ENCODE data around the gene CLEC17A. TPM values are rescaled to one million over a fixed set of nuclear protein-coding genes. Genes with fewer than 3 reads are reported as not detected.

CLEC17A gene
- total and polyA plus RNA-seq, 8 donors: 0.18 TPM; not detected in 6

DNA sequence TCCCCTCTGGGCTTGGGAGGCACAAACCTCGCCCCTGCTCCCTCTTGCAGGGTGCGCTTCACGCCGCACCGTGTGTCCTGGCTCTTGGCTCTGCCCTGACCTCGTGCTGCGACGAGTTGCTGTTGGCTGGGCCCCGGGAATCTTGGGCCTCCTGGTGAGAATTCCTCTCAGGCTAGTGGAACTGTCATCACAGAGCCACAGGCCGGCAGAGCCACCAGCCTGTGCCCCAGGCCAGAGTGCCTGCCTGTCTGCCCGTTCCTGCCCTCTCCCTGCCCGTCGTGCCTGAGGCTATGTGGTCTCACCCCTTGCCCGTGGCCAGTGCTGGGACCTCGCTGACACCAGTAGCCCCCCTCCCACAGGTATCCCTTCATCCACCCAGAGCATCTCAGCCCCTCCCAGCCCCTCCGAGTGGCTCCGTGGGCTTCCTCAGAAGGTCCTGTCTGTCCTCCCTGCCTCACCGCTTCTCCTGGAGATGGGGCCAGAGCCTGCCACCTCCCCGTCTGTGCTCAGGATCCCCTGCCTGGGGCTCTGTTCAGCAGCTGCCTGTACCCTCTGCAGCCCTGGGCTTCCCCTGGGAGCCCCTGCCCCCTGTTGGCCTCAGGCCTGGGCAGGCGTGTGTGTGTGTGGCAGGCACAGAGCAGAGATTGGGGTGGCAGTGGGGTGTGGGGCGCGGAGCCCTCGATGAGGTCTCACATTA lies 24.4 kb upstream of the CLEC17A start:
- Histone ChIP-seq H3K27me3 (no peaks in the 10 kb centered on the region), H3K27ac (no peak overlapping the region), H3K4me1 (peaks cover 22 to 55% (median 46%) of the 10 kb centered on the region in 4 donors), H3K36me3 (peaks cover 0 to 17% (median 5%) of the 10 kb centered on the region in 4 donors), H3K9me3 (no peaks in the 10 kb centered on the region), H3K4me3 (no peak overlapping the region)
- TF ChIP-seq POLR2A (IDR thresholded peaks at IDR 0.05) (no peak), EP300 (IDR thresholded peaks at IDR 0.05) (no peak), POLR2AphosphoS5 (IDR thresholded peaks at IDR 0.05) (no peak)
- TF ChIP-seq, protein P1, sequence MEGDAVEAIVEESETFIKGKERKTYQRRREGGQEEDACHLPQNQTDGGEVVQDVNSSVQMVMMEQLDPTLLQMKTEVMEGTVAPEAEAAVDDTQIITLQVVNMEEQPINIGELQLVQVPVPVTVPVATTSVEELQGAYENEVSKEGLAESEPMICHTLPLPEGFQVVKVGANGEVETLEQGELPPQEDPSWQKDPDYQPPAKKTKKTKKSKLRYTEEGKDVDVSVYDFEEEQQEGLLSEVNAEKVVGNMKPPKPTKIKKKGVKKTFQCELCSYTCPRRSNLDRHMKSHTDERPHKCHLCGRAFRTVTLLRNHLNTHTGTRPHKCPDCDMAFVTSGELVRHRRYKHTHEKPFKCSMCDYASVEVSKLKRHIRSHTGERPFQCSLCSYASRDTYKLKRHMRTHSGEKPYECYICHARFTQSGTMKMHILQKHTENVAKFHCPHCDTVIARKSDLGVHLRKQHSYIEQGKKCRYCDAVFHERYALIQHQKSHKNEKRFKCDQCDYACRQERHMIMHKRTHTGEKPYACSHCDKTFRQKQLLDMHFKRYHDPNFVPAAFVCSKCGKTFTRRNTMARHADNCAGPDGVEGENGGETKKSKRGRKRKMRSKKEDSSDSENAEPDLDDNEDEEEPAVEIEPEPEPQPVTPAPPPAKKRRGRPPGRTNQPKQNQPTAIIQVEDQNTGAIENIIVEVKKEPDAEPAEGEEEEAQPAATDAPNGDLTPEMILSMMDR (IDR thresholded peaks at IDR 0.05): no peak
- DNase-seq: no peak
- intact Hi-C loops (cut with DNase I; ENCODE audit: low total_unique reads): no loop called here
- 82 to 86% (median 84%) methylated on average over 21 to 23 of the region's 23 CpGs for WGBS, 5 donors

DNA sequence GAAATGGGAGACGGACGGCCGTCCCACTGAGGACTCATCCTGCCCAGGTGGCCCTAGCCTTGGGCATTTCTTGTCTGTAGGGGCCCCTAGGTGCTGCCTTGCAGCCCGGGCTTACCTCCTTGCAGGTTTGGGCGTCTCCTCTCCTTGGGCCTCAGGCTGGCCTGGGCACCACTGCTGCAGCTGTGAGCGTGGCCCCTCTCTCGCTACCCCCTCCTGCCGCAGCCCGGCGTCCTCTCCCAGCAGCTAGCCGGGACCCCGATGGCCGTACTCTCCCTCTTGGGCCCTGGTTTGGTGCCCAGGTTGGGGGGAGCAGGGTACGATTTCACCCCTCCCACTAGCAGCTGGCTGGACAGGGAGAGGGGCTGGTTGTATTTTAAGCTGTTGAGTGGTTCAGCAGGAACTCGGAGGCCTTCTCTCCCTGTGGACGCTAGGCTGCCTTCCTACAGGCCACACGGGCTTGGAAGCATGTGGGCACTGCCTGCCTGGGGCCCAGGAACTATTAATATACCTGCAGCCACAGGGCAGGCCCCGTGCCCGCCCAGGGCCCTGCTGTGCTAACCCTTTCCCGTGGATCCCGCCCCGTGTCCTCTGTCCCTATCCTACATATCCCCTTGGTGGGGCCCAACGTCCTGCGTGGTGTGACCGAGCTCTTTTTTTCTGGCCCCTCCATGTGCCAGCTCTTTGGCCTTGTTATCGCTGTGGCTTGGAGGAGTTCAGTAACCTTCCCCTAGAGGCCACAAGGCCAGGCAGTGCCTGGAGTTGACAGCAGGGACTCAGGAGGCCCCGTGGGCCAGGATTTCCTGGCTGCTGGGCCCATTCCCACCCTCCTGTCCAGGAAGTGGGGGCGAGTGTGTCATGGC lies 22.7 kb upstream of the CLEC17A start:
- intact Hi-C loops (cut with DNase I; ENCODE audit: low total_unique reads): loop anchor here (10.0 kb wide), 1 partner anchor 135 kb away; the partner anchor contains the start of gene ZNF333
- Histone ChIP-seq H3K27ac (peak overlapping the region in 2 of 5 donors; percentile 49 to 61), H3K27me3 (no peaks in the 10 kb centered on the region), H3K4me1 (peaks cover 22 to 50% (median 40%) of the 10 kb centered on the region in 4 donors), H3K4me3 (no peak overlapping the region), H3K9me3 (no peaks in the 10 kb centered on the region), H3K36me3 (peaks cover 3 to 32% (median 17%) of the 10 kb centered on the region in 4 donors)
- no peak for DNase-seq
- 77 to 83% (median 79%) methylated on average over 26 to 28 of the region's 28 CpGs for WGBS, 5 donors
- TF ChIP-seq POLR2AphosphoS5 (IDR thresholded peaks at IDR 0.05) (no peak), EP300 (IDR thresholded peaks at IDR 0.05) (no peak), POLR2A (IDR thresholded peaks at IDR 0.05) (no peak)
- TF ChIP-seq, protein P1 (IDR thresholded peaks at IDR 0.05): no peak

DNA sequence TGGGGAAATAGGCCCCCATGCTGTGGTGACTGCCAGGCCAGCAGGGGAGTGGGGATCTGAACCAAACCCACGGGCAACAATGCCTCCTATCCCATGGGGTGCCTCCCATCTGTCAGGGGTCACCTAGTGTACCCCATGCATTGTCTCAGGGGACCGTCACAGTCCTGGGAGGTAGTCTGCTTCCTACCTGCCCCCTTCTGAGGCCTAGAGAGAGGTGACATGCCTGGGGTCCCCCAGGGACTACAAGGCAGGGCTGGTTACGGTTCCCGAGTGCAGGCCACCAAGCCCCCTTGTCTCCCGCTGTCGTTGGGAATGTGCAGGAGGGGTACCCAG lies 22.1 kb upstream of the CLEC17A start:
- H3K27me3 ChIP-seq: no peaks in the 10 kb centered on the region
- intact Hi-C loops (cut with DNase I; ENCODE audit: low total_unique reads): loop anchor here (10.0 kb wide), 1 partner anchor 134 kb away; the partner anchor contains the start of gene ZNF333
- peak overlapping the region in 3 of 5 donors; percentile 33 to 61 (median 49) for H3K27ac ChIP-seq
- DNase-seq: no peak
- H3K36me3 ChIP-seq: peaks cover 8 to 38% (median 23%) of the 10 kb centered on the region in 4 donors
- 83 to 92% (median 88%) methylated on average over 6 of the region's 6 CpGs; no CpG with 5 or more reads in 1 of the 5 donors for WGBS, 5 donors
- no peaks in the 10 kb centered on the region for H3K9me3 ChIP-seq
- H3K4me3 ChIP-seq: no peak overlapping the region
- H3K4me1 ChIP-seq: peaks cover 22 to 46% (median 40%) of the 10 kb centered on the region in 4 donors
- TF ChIP-seq POLR2A (IDR thresholded peaks at IDR 0.05): no peak
- TF ChIP-seq POLR2AphosphoS5 (IDR thresholded peaks at IDR 0.05): no peak
- TF ChIP-seq EP300 (IDR thresholded peaks at IDR 0.05): no peak
- TF ChIP-seq, protein P1 (IDR thresholded peaks at IDR 0.05): no peak

DNA sequence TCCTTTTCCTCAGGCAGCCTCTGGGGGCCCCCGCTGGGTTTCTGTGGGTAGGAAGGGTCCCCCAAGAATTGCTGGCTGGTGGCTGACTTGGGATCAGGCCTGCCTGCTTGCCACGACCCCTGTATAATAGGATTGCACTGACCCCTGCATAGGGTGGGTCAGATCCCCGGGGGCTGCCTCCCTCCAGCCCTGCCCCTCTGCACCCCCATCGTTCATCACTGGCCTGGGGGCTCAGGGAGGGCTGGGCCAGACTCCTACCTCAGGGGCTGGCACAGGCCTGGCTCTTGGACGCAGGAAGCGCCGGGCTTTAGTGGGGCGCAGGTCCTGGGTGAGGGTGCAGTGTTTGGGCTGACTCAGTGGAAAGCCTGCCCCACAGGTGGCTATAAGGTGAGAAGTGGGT lies 21.6 kb upstream of the CLEC17A start:
- Histone ChIP-seq H3K9me3 (no peaks in the 10 kb centered on the region), H3K4me1 (peaks cover 19 to 41% (median 38%) of the 10 kb centered on the region in 4 donors), H3K27me3 (no peaks in the 10 kb centered on the region), H3K4me3 (no peak overlapping the region), H3K27ac (peak overlapping the region in 4 of 5 donors; percentile 33 to 79 (median 55)), H3K36me3 (peaks cover 13 to 43% (median 28%) of the 10 kb centered on the region in 4 donors)
- TF ChIP-seq POLR2A (IDR thresholded peaks at IDR 0.05) (no peak), POLR2AphosphoS5 (IDR thresholded peaks at IDR 0.05) (no peak), EP300 (IDR thresholded peaks at IDR 0.05) (no peak)
- TF ChIP-seq, protein P1 (IDR thresholded peaks at IDR 0.05): no peak
- WGBS, 5 donors: 80 to 86% (median 81%) methylated on average over 6 to 8 of the region's 8 CpGs; no CpG with 5 or more reads in 1 of the 5 donors
- no peak for DNase-seq
- intact Hi-C loops (cut with DNase I; ENCODE audit: low total_unique reads): loop anchor here (10.0 kb wide), 1 partner anchor 134 kb away; the partner anchor contains the start of gene ZNF333
